Natural killer cell (primary cell): ENCODE measurements around the gene FUT1. TPM values are rescaled to one million over a fixed set of nuclear protein-coding genes. Genes with fewer than 3 reads are reported as not detected.

Experiments
- ATAC-seq, 3 donors: fragments of 150-1000 bp in 2 of 3; fragments of 200-7000 bp in 1 of 3; cut with Tn5 transposase; 1 replicate in 1 of 3; 2 replicates in 2 of 3; pipeline ENCODE4 v1.10.0; 2021; ENCODE audit warnings: mild to moderate bottlenecking in 2 of 3, moderate library complexity in 2 of 3
- DNase-seq, 2 donors: peaks; one replicate each; pipeline versions ENCODE4 v3.0.0 to v3.0.0-alpha.2; 2013 to 2021; ENCODE audit warnings: mixed read lengths in 1 of 2
- H3K27ac ChIP-seq: one replicate; pipeline ENCODE4 v1.5.1; 2013; ENCODE audit warnings: mild to moderate bottlenecking, low read length
- H3K27me3 ChIP-seq: one replicate; pipeline ENCODE4 v1.6.1; 2013; ENCODE audit warnings: low read length; ENCODE audit not compliant: control insufficient read depth, insufficient read depth
- H3K36me3 ChIP-seq: one replicate; pipeline ENCODE4 v1.6.1; 2013; ENCODE audit warnings: low read length; ENCODE audit not compliant: control insufficient read depth, insufficient read depth
- H3K4me1 ChIP-seq: one replicate; pipeline ENCODE4 v1.6.1; 2013; ENCODE audit warnings: low read length; ENCODE audit not compliant: control insufficient read depth, insufficient read depth
- H3K4me3 ChIP-seq: one replicate; pipeline ENCODE4 v1.5.1; 2013; ENCODE audit warnings: low read length
- H3K9me3 ChIP-seq: one replicate; pipeline ENCODE4 v1.6.1; 2013; ENCODE audit warnings: low read length; ENCODE audit not compliant: control insufficient read depth, insufficient read depth
- H3K27ac Mint-ChIP-seq, 2 donors: one replicate each; pipeline ENCODE4 v1.8.0; 2022; ENCODE audit warnings: mild to moderate bottlenecking in 2 of 2, mixed read lengths in 2 of 2, moderate library complexity in 1 of 2
- H3K27me3 Mint-ChIP-seq, 2 donors: one replicate each; pipeline ENCODE4 v1.8.0; 2022; ENCODE audit warnings: low read depth in 2 of 2, mixed read lengths in 2 of 2
- H3K36me3 Mint-ChIP-seq: one replicate; pipeline ENCODE4 v1.8.0; 2022; ENCODE audit warnings: mixed read lengths
- H3K4me1 Mint-ChIP-seq, 2 donors: one replicate each; pipeline ENCODE4 v1.8.0; 2022; ENCODE audit warnings: mixed read lengths in 2 of 2
- H3K4me3 Mint-ChIP-seq: one replicate; pipeline ENCODE4 v1.8.0; 2022; ENCODE audit warnings: mild to moderate bottlenecking, moderate library complexity, mixed read lengths
- H3K9me3 Mint-ChIP-seq, 2 donors: one replicate each; pipeline ENCODE4 v1.8.0; 2022; ENCODE audit warnings: mixed read lengths in 2 of 2
- WGBS: methylation state at CpG from one replicate; pipeline ENCODE4 v1.1.7; 2013; ENCODE audit warnings: missing lambda C conversion rate; ENCODE audit not compliant: insufficient coverage; 5-methylcytosine and 5-hydroxymethylcytosine counted together
- intact Hi-C: fragments of 100-400 bp; cut with micrococcal nuclease; formaldehyde crosslinking; loops from one replicate; pipeline ENCODE4 v1.14.2; 2022
- total RNA-seq, 4 donors: library from RNA; stranded (reverse); fragments of 120-200 nt in 1 of 4; gene quantifications; one replicate each; pipeline versions ENCODE4 v1.2.3 to v1.2.4, GENCODE V29; 2013 to 2022
- TF ChIP-seq, protein P1 (sequence below): fragments of 200-600 bp; IDR thresholded peaks from one replicate; pipeline ENCODE4 v1.8.0; 2022; ENCODE audit warnings: antibody characterized with exemption

The FUT1 gene
- total RNA-seq, 3 donors from 2014 or later (not counting 1 experiment from before 2014, with no cell fraction given), result 0.18 TPM; not detected in 2

- TF ChIP-seq, protein P1, sequence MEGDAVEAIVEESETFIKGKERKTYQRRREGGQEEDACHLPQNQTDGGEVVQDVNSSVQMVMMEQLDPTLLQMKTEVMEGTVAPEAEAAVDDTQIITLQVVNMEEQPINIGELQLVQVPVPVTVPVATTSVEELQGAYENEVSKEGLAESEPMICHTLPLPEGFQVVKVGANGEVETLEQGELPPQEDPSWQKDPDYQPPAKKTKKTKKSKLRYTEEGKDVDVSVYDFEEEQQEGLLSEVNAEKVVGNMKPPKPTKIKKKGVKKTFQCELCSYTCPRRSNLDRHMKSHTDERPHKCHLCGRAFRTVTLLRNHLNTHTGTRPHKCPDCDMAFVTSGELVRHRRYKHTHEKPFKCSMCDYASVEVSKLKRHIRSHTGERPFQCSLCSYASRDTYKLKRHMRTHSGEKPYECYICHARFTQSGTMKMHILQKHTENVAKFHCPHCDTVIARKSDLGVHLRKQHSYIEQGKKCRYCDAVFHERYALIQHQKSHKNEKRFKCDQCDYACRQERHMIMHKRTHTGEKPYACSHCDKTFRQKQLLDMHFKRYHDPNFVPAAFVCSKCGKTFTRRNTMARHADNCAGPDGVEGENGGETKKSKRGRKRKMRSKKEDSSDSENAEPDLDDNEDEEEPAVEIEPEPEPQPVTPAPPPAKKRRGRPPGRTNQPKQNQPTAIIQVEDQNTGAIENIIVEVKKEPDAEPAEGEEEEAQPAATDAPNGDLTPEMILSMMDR, result no peak
- Mint-ChIP-seq H3K4me1 (peaks cover 0 to 13% of the 10 kb centered on the region in 2 donors), H3K4me3 (no peak overlapping the region), H3K9me3 (no peaks in the 10 kb centered on the region), H3K27me3 (peaks cover 14 to 21% of the 10 kb centered on the region in 2 donors), H3K27ac (no peak overlapping the region), H3K36me3 (no peaks in the 10 kb centered on the region)
- ATAC-seq (no peak), DNase-seq (no peak)
- peaks cover 13% of the 10 kb centered on the region for H3K4me1 ChIP-seq
- H3K9me3 ChIP-seq, result no peaks in the 10 kb centered on the region
- no peak overlapping the region for H3K4me3 ChIP-seq
- WGBS, result 98% methylated on average over 37 of the region's 38 CpGs
- peaks cover 5% of the 10 kb centered on the region for H3K27me3 ChIP-seq
- no peak overlapping the region for H3K27ac ChIP-seq
- intact Hi-C loops, result loop anchor here (5.0 kb wide), 1 partner anchor 88 kb away; the partner anchor contains the start of gene CA11
- H3K36me3 ChIP-seq, result no peaks in the 10 kb centered on the region
Measured at GRCh38 chr19:48735031-48735615, 17.3 kb downstream of the FUT1 start.

DNA sequence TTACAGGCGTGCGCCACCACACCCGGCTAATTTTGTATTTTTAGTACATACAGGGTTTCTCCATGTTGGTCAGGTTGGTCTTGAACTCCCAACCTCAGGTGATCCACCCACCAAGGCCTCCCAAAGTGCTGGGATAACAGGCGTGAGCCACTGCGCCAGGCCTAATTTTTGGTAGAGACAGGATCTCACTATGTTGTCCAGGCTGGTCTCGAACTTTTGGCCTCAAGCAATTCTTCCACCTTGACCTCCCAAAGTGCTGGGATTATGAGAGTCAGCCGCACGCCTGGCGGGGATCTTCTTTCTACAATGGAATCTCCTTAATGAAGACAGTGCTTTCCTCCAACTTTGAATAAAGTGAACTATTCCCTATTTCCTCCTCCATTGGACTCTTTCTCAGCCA, 17.8 kb downstream of the FUT1 start:
- ATAC-seq (no peak), DNase-seq (no peak)
- 97% methylated on average over 9 of the region's 9 CpGs for WGBS
- Mint-ChIP-seq H3K4me3 (no peak overlapping the region), H3K27ac (no peak overlapping the region), H3K4me1 (peaks cover 0 to 8% of the 10 kb centered on the region in 2 donors), H3K9me3 (no peaks in the 10 kb centered on the region), H3K27me3 (peaks cover 14 to 21% of the 10 kb centered on the region in 2 donors), H3K36me3 (no peaks in the 10 kb centered on the region)
- TF ChIP-seq, protein P1, result no peak
- Histone ChIP-seq H3K27ac (no peak overlapping the region), H3K36me3 (no peaks in the 10 kb centered on the region), H3K27me3 (no peaks in the 10 kb centered on the region), H3K9me3 (no peaks in the 10 kb centered on the region), H3K4me3 (no peak overlapping the region), H3K4me1 (peaks cover 8% of the 10 kb centered on the region)
- intact Hi-C loops, result loop anchor here (5.0 kb wide), 1 partner anchor 87 kb away; the partner anchor contains the start of gene CA11

GRCh38 chr19:48731452-48731851, 21.0 kb downstream of the FUT1 start:
- no peaks in the 10 kb centered on the region for H3K9me3 ChIP-seq
- 92% methylated on average over 4 of the region's 4 CpGs for WGBS
- Mint-ChIP-seq H3K4me3 (no peak overlapping the region), H3K27ac (no peak overlapping the region), H3K4me1 (peaks cover 5 to 6% of the 10 kb centered on the region in 2 donors), H3K36me3 (no peaks in the 10 kb centered on the region), H3K27me3 (peaks cover 14 to 21% of the 10 kb centered on the region in 2 donors), H3K9me3 (peaks cover 2% of the 10 kb centered on the region in 2 donors)
- no peak overlapping the region for H3K4me3 ChIP-seq
- intact Hi-C loops, result no loop called here
- TF ChIP-seq, protein P1, result no peak
- ATAC-seq, result no peak
- DNase-seq, result no peak
- peaks cover 6% of the 10 kb centered on the region for H3K4me1 ChIP-seq
- no peaks in the 10 kb centered on the region for H3K36me3 ChIP-seq
- H3K27ac ChIP-seq, result no peak overlapping the region
- H3K27me3 ChIP-seq, result no peaks in the 10 kb centered on the region
